Spleen (tissue), 11 donors: Measurements from ENCODE around the gene SPNS2. TPM values are rescaled to one million over a fixed set of nuclear protein-coding genes. Genes with fewer than 3 reads are reported as not detected.

Experiments
- DNase-seq: peaks from one replicate; pipeline ENCODE4 v3.0.0-alpha.2; 2020
- H3K27ac ChIP-seq, 8 donors: fragments of 200-600 bp; sonication (generic) in 7 of 8; 1 replicate in 4 of 8; 2 replicates in 4 of 8; pipeline versions ENCODE4 v1.5.0 to v1.8.0; 2016 to 2021; ENCODE audit warnings: inconsistent platforms in 4 of 8, mild to moderate bottlenecking in 4 of 8, moderate library complexity in 1 of 8
- H3K27me3 ChIP-seq, 7 donors: fragments of 200-600 bp; sonication (generic) in 6 of 7; replicated peaks in 1 of 7; 1 replicate in 4 of 7; 2 replicates in 3 of 7; pipeline versions ENCODE4 v1.5.0 to v1.8.0; 2016 to 2021; ENCODE audit warnings: inconsistent platforms in 3 of 7, mild to moderate bottlenecking in 1 of 7
- H3K36me3 ChIP-seq, 6 donors: fragments of 200-600 bp; sonication (generic) in 5 of 6; 1 replicate in 4 of 6; 2 replicates in 2 of 6; pipeline versions ENCODE4 v1.5.0 to v1.8.0; 2016 to 2021; ENCODE audit warnings: inconsistent platforms in 2 of 6
- H3K4me1 ChIP-seq, 6 donors: fragments of 200-600 bp; sonication (generic) in 5 of 6; 1 replicate in 3 of 6; 2 replicates in 3 of 6; pipeline versions ENCODE4 v1.5.0 to v1.8.0; 2016 to 2021; ENCODE audit warnings: inconsistent platforms in 3 of 6
- H3K4me3 ChIP-seq, 8 donors: fragments of 200-600 bp; sonication (generic) in 7 of 8; 1 replicate in 4 of 8; 2 replicates in 4 of 8; pipeline versions ENCODE4 v1.5.0 to v1.8.0; 2016 to 2021; ENCODE audit warnings: inconsistent platforms in 4 of 8, mild to moderate bottlenecking in 4 of 8, moderate library complexity in 2 of 8
- H3K9me3 ChIP-seq, 8 donors: fragments of 200-600 bp; sonication (generic) in 7 of 8; 1 replicate in 4 of 8; 2 replicates in 4 of 8; pipeline versions ENCODE4 v1.5.0 to v1.8.0; 2016 to 2021; ENCODE audit warnings: inconsistent platforms in 4 of 8
- POLR2A ChIP-seq, 3 donors: fragments of 450-650 bp; IDR thresholded peaks; one replicate each; pipeline ENCODE4 v1.5.1; 2017; ENCODE audit warnings: antibody characterized with exemption in 3 of 3, mild to moderate bottlenecking in 1 of 3
- POLR2AphosphoS5 ChIP-seq, 3 donors: sonication (generic); formaldehyde crosslinking; IDR thresholded peaks; one replicate each; pipeline ENCODE4 v1.5.1; 2017; ENCODE audit warnings: antibody characterized with exemption in 3 of 3
- WGBS, 5 donors: extraction: QIAGEN DNeasy Blood & Tissue Kit in 3 of 5; methylation state at CpG; one replicate each; pipeline versions ENCODE4 v1.1.5 to v1.1.7; 2013 to 2018; 5-methylcytosine and 5-hydroxymethylcytosine counted together
- intact Hi-C: fragments of 100-400 bp; cut with DNase I; formaldehyde crosslinking; loops from one replicate; pipeline ENCODE4 v1.15.0; 2023; ENCODE audit warnings: low total_unique reads
- polyA plus RNA-seq, 3 donors: library from polyadenylated mRNA; stranded (reverse); fragments of 200-250 nt; gene quantifications; one replicate each; pipeline ENCODE4 v1.2.1, GENCODE V29; 2013
- total RNA-seq, 7 donors: library from RNA; depleted of rRNA in 3 of 7; stranded (reverse); fragments of >200 nt in 3 of 7; fragmentation: NEBNext Ultra II Directional in 4 of 7; extraction: Animal tissue kit (Norgen Biotek cat#: 25700) in 4 of 7; gene quantifications; one replicate each; pipeline versions ENCODE4 v1.1.0 to v1.2.1, GENCODE V29; 2016 to 2021
- TF ChIP-seq, protein P1 (sequence below), 11 experiments: fragments of 200-600 bp in 7 of 11; fragments of 450-650 bp in 4 of 11; sonication (generic) in 4 of 11; IDR thresholded peaks in 8 of 11; conservative IDR thresholded peaks in 3 of 11; 1 replicate in 7 of 11; 2 replicates in 4 of 11; pipeline versions ENCODE4 v1.4.0 to v1.8.0; 2016 to 2021; ENCODE audit warnings: antibody characterized with exemption in 11 of 11, inconsistent platforms in 4 of 11, mild to moderate bottlenecking in 1 of 11
- donor health status: healthy with polysubstance abuse.
- donor health status: DM: no; HTN: no; CAD: no; lungs with moderate emphysema.
- donor health status: DM: no; HTN: no; CAD: no.
- donor health status: Bipolar disorder and iron deficiency.
- donor health status: healthy.
- donor health status: DM: no; HTN: no; CAD: no.
- donor health status: DM: yes; HTN: yes; CAD: no.

Gene SPNS2
- total and polyA plus RNA-seq, 10 donors, result 8.1 to 53.5 (median 22.9) TPM

DNA sequence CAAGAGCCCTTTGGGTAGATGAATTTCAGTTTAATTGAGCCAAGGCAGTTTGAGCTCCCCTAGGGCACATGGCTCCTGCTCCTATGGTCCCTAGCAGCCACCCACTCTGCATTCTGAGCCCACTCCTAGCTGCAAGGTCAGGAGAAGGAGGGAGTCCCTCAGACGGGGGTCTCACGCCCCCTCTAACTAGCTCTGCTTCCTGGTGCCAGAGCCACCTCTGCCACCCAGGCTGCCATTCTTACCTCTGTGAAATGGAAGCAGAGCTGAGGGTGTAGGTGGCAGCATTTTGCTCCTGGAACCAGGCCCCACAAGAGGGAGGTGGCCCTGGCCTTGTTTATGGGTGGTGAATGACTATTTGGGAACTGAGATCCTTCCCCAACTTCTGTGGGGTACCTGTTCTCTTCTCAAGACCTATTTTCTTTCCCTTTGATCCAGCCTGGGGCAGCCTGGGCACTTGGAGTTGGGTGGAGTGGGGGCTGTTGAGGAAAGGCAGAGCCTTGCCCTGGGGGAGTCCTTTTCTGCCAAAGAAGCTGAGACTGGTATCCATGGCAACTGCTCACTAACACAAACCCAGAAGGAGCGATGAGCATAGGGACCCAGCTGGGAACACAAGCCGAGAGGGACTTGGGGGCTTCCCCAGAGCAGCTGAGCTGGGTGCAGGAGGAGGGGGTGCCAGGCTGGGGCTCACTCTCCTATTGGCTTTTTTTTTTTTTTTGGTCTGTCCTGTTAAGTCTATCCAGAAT lies 4.8 kb downstream of the SPNS2 start:
- intact Hi-C loops, result no loop called here
- no peak for DNase-seq
- H3K9me3 ChIP-seq, result no peaks in the 10 kb centered on the region
- peaks cover 42 to 97% (median 74%) of the 10 kb centered on the region in 6 donors for H3K4me1 ChIP-seq
- H3K4me3 ChIP-seq, result no peak overlapping the region
- peak overlapping the region in 4 of 8 donors; percentile 15 to 56 (median 52) for H3K27ac ChIP-seq
- H3K27me3 ChIP-seq, result peaks cover 0 to 85% (median 21%) of the 10 kb centered on the region in 7 donors
- no peaks in the 10 kb centered on the region for H3K36me3 ChIP-seq
- 56 to 86% (median 61%) methylated on average over 4 of the region's 4 CpGs for WGBS, 5 donors
- no peak for TF ChIP-seq POLR2A (IDR thresholded peaks at IDR 0.05)
- TF ChIP-seq POLR2AphosphoS5 (IDR thresholded peaks at IDR 0.05), result no peak
- TF ChIP-seq, protein P1, sequence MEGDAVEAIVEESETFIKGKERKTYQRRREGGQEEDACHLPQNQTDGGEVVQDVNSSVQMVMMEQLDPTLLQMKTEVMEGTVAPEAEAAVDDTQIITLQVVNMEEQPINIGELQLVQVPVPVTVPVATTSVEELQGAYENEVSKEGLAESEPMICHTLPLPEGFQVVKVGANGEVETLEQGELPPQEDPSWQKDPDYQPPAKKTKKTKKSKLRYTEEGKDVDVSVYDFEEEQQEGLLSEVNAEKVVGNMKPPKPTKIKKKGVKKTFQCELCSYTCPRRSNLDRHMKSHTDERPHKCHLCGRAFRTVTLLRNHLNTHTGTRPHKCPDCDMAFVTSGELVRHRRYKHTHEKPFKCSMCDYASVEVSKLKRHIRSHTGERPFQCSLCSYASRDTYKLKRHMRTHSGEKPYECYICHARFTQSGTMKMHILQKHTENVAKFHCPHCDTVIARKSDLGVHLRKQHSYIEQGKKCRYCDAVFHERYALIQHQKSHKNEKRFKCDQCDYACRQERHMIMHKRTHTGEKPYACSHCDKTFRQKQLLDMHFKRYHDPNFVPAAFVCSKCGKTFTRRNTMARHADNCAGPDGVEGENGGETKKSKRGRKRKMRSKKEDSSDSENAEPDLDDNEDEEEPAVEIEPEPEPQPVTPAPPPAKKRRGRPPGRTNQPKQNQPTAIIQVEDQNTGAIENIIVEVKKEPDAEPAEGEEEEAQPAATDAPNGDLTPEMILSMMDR (IDR thresholded peaks at IDR 0.05 in 8 of 11, conservative IDR thresholded peaks at IDR 0.05 in 3 of 11), result no peak

DNA sequence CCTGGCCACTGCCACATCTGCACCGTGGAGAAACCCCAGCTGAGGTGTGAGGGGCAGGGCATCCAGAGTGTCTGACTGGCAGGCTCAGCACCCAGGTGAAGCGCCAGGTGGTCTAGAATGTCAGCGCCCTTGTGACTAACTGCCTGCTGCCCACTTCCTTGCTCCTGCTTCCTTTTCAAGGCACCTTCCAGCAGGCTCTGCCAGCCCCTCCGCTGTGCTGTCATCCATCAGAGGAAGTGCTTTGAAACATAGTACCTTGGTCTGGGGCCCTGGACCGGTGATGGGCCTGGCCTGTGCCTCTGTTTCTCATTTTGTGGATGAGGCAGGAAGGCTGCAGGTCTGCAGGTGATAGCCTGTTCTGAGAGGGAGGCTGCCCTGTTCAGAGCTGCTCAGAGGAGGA lies 5.5 kb downstream of the SPNS2 start:
- Histone ChIP-seq H3K9me3 (no peaks in the 10 kb centered on the region), H3K27ac (peak overlapping the region in 4 of 8 donors; percentile 36 to 56 (median 52)), H3K36me3 (no peaks in the 10 kb centered on the region), H3K27me3 (peaks cover 0 to 86% (median 21%) of the 10 kb centered on the region in 7 donors), H3K4me1 (peaks cover 45 to 100% (median 79%) of the 10 kb centered on the region in 6 donors), H3K4me3 (no peak overlapping the region)
- WGBS, 5 donors, result 16 to 24% (median 22%) methylated on average over 5 of the region's 5 CpGs
- peak; percentile 60 for DNase-seq
- intact Hi-C loops, result no loop called here
- TF ChIP-seq POLR2AphosphoS5 (IDR thresholded peaks at IDR 0.05) (no peak), POLR2A (IDR thresholded peaks at IDR 0.05) (no peak)
- TF ChIP-seq, protein P1 (IDR thresholded peaks at IDR 0.05 in 8 of 11, conservative IDR thresholded peaks at IDR 0.05 in 3 of 11), result no peak

DNA sequence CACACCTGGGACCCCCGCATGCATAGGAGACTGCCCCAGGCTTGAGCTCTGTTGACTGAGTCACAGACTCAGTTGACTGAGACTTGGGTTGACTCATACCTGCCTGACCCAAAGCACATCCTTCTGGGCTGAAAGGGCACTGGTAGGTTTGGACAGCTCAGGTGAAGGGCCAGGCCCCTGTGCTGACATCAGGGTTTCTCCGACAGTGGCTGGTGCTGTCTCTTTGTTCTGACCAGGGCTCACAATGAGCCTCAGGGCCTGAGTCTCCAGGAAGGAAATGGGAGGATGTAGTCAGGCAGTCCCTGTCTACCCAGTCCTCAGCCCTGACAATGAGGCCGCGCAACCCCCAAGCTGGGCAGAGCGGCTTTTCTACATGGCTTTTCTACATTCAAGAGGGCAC lies 6.5 kb downstream of the SPNS2 start:
- H3K4me1 ChIP-seq, result peaks cover 46 to 100% (median 77%) of the 10 kb centered on the region in 6 donors
- intact Hi-C loops, result no loop called here

More for the DNA sequence above, 6.5 kb downstream of the SPNS2 start:
- Histone ChIP-seq H3K36me3 (no peaks in the 10 kb centered on the region), H3K4me3 (no peak overlapping the region), H3K9me3 (no peaks in the 10 kb centered on the region), H3K27me3 (peaks cover 0 to 82% (median 14%) of the 10 kb centered on the region in 7 donors), H3K27ac (peak overlapping the region in 6 of 8 donors; percentile 2 to 77 (median 46))
- DNase-seq, result no peak
- WGBS, 5 donors, result 63 to 92% (median 68%) methylated on average over 3 to 5 of the region's 5 CpGs
- TF ChIP-seq POLR2AphosphoS5 (IDR thresholded peaks at IDR 0.05), result peak in 1 of 3 donors; percentile 48
- no peak for TF ChIP-seq POLR2A (IDR thresholded peaks at IDR 0.05)
- TF ChIP-seq, protein P1 (IDR thresholded peaks at IDR 0.05 in 8 of 11, conservative IDR thresholded peaks at IDR 0.05 in 3 of 11), result no peak
